Measurements from ENCODE around the gene FHIT. TPM values are rescaled to one million over a fixed set of nuclear protein-coding genes. Genes with fewer than 3 reads are reported as not detected.
"Not testable (repeated sequence)": the region's sequence is repeated elsewhere in the genome, so short reads cannot be mapped to it uniquely, and the experiment has no call there.

FHIT gene
- total RNA-seq, 1 donor = 2.2 TPM

DNA sequence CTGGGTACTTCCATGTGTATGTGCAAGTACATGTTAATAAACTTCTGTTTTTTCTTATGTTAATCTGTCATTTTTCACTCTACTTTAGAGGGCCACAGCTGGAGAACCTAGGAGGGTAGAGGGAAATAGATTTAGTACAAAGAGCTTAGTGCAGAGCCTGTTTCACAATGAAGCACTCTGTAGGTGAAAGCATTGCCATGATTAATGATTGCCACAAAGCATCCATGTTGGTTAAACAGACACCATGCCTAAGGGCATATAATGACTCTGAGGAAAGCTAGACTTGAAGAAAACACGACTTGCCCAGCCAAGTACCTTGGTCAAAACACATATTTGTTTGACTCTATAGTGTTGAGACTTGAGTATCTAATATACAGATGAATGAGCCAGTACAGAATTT lies 338.4 kb downstream of the FHIT start:
- no peak for TF ChIP-seq CTCF (IDR thresholded peaks at IDR 0.05; ENCODE audit: insufficient read depth, low read depth, low read length)
- DNase-seq (ENCODE audit: low read depth) = no peak

DNA sequence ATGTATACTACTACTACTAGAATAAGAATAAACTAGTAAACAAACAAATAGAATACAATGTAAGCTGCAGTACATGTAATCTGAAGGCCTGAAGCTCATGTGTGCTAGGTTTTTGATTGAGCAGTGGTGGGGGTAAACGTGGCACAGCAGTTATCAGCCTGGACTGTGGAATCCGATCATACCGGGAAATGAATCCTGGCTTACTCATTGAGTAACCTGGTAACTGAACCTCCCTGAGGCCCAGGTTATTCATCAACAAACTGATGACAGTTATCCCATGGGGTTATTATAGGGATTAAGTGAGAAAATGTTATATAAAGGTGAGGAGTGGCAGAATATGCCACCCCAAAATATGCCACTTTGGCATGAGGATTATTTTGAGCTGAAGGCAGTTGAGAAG lies 339.1 kb downstream of the FHIT start:
- DNase-seq (ENCODE audit: low read depth) = no peak
- no peak overlapping the region for H3K4me3 ChIP-seq (ENCODE audit: low read depth, low read length)
- TF ChIP-seq CTCF (IDR thresholded peaks at IDR 0.05; ENCODE audit: insufficient read depth, low read depth, low read length) = no peak

More for the DNA sequence above, 338.4 kb downstream of the FHIT start:
- H3K4me3 ChIP-seq (ENCODE audit: low read depth, low read length) = no peak overlapping the region

DNA sequence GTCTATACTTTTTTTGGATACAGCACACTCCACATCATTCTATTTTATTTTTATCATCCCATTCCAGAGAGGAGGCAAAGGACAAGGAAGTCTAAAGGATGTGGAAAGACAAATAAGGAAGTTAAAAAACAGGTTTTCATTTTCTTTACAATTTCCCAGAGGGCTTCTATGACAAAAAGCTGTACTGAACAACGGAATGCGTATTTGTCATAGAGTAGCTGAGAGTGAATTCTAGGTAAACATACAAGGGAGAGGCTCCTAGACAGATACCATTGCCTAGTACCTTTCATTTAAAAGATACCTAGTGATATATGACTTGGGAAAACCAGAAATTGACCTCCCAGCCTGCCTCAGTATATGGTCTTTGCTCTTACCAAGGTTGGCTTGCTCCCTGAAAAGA lies 341.7 kb downstream of the FHIT start:
- H3K4me3 ChIP-seq (ENCODE audit: low read depth, low read length) = no peak overlapping the region
- no peak for DNase-seq (ENCODE audit: low read depth)
- TF ChIP-seq CTCF (IDR thresholded peaks at IDR 0.05; ENCODE audit: insufficient read depth, low read depth, low read length) = no peak

DNA sequence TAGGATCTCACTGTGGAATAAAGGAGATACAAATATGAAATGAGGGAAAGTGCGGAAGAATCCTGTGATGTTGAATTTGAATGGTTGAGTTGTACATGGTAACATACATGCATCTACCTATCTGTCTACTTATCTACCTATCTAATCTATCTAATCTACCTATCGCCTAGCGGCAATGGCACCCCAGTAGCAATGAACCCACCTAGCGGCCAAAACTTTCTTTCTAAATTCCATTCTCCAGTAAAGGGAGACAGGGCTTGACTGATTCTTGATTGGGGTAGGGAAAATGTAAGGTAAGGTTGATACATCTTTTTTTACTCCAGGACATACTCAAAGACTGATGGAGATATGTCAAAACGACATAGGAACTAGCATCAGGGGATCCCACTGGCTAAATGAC lies 345.0 kb downstream of the FHIT start:
- TF ChIP-seq CTCF (IDR thresholded peaks at IDR 0.05; ENCODE audit: insufficient read depth, low read depth, low read length) = no peak
- H3K4me3 ChIP-seq (ENCODE audit: low read depth, low read length) = no peak overlapping the region
- DNase-seq (ENCODE audit: low read depth) = no peak

- H3K4me3 ChIP-seq (ENCODE audit: low read depth, low read length) = no peak overlapping the region
- no peak for TF ChIP-seq CTCF (IDR thresholded peaks at IDR 0.05; ENCODE audit: insufficient read depth, low read depth, low read length)
These were observed 352.9 kb downstream of the FHIT start for GRCh38 chr3:60898321-60898720.

GRCh38 chr3:60893946-60894345 lies 357.3 kb downstream of the FHIT start:
- no peak for DNase-seq (ENCODE audit: low read depth)
- TF ChIP-seq CTCF (IDR thresholded peaks at IDR 0.05; ENCODE audit: insufficient read depth, low read depth, low read length) = no peak
- H3K4me3 ChIP-seq (ENCODE audit: low read depth, low read length) = no peak overlapping the region

More at GRCh38 chr3:60898321-60898720, 352.9 kb downstream of the FHIT start:
- DNase-seq (ENCODE audit: low read depth) = no peak

DNA sequence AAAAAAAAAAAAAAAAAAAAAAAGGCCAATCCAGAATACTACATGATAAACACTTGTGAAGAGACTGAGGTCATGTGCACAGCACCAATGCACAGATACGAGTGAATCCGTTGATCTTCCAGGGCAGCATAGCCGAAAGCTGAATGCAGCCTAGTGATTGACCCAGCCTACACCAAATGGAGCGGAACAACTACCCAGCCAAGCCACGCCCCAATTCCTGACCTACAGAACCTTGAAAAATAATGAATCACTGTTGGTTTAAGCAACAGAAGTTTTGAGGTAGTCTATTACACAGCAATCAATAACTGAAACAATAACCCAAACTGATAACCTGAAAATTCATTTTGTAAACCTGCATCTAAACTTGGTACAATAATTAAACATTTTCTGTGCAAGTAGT lies 361.0 kb downstream of the FHIT start:
- no peak for DNase-seq (ENCODE audit: low read depth)
- TF ChIP-seq CTCF (IDR thresholded peaks at IDR 0.05; ENCODE audit: insufficient read depth, low read depth, low read length) = no peak
- H3K4me3 ChIP-seq (ENCODE audit: low read depth, low read length) = no peak overlapping the region

DNA sequence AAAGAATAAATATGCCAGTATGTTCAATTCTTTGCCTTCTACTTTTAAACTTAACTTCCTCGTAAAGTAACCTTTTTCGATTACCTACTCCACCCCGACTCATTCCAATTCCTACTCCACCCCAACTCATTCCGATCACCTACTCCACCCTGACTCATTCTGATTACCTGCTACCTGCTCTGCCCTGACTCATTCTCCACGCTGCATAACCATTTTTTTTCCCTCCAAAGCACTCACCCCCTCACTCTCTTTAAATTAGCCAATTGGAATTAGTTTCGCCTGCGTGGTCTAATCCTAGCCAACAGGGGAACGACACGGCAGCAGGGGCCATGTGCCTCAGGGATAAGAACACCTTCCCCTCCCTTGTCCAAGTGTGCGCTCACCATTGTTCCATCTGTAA lies 362.3 kb downstream of the FHIT start:
- not testable (repeated sequence) for H3K4me3 ChIP-seq (ENCODE audit: low read depth, low read length); DNase-seq (ENCODE audit: low read depth)

Measured in fibroblast of villous mesenchyme (primary cell).